RWPE2 (cell line): ENCODE data around the gene NMNAT3.

Experiments used
- ATAC-seq: fragments of 200-7000 bp; cut with Tn5 transposase; 3 replicates; pipeline ENCODE4 v1.9.1; 2021; ENCODE audit warnings: low read depth
- DNase-seq: peaks from one replicate; pipeline ENCODE4 v3.0.0-alpha.2; 2020; ENCODE audit warnings: low spot score
- H3K27ac ChIP-seq: fragments of 450-650 bp; 2 replicates; pipeline ENCODE4 v1.5.1; 2017; ENCODE audit warnings: mild to moderate bottlenecking; ENCODE audit not compliant: poor library complexity, severe bottlenecking
- H3K27me3 ChIP-seq: fragments of 250-450 bp; sonication (Bioruptor Pico); 2 replicates; pipeline ENCODE4 v1.5.1; 2021; ENCODE audit warnings: mild to moderate bottlenecking, moderate library complexity; ENCODE audit not compliant: insufficient read depth, poor library complexity, severe bottlenecking
- H3K36me3 ChIP-seq: fragments of 250-450 bp; sonication (Bioruptor Pico); 2 replicates; pipeline ENCODE4 v1.5.1; 2020; ENCODE audit warnings: low read depth, mild to moderate bottlenecking, moderate library complexity
- H3K4me1 ChIP-seq: fragments of 250-450 bp; sonication (Bioruptor Pico); 2 replicates; pipeline ENCODE4 v1.5.1; 2021; ENCODE audit warnings: mild to moderate bottlenecking, moderate library complexity; ENCODE audit not compliant: insufficient read depth, poor library complexity, severe bottlenecking
- H3K4me3 ChIP-seq: fragments of 250-450 bp; sonication (Bioruptor Pico); 2 replicates; pipeline ENCODE4 v1.5.1; 2021; ENCODE audit warnings: mild to moderate bottlenecking, moderate library complexity; ENCODE audit not compliant: severe bottlenecking
- H3K9me3 ChIP-seq: fragments of 250-450 bp; sonication (Bioruptor Pico); 2 replicates; pipeline ENCODE4 v1.5.1; 2021; ENCODE audit warnings: mild to moderate bottlenecking, moderate library complexity; ENCODE audit not compliant: severe bottlenecking
- TF ChIP-seq, protein P1 (sequence below): fragments of 450-650 bp; IDR thresholded peaks from one replicate; pipeline ENCODE4 v1.5.1; 2017; ENCODE audit warnings: mild to moderate bottlenecking, moderate library complexity; ENCODE audit not compliant: poor library complexity, severe bottlenecking

Gene NMNAT3

DNA sequence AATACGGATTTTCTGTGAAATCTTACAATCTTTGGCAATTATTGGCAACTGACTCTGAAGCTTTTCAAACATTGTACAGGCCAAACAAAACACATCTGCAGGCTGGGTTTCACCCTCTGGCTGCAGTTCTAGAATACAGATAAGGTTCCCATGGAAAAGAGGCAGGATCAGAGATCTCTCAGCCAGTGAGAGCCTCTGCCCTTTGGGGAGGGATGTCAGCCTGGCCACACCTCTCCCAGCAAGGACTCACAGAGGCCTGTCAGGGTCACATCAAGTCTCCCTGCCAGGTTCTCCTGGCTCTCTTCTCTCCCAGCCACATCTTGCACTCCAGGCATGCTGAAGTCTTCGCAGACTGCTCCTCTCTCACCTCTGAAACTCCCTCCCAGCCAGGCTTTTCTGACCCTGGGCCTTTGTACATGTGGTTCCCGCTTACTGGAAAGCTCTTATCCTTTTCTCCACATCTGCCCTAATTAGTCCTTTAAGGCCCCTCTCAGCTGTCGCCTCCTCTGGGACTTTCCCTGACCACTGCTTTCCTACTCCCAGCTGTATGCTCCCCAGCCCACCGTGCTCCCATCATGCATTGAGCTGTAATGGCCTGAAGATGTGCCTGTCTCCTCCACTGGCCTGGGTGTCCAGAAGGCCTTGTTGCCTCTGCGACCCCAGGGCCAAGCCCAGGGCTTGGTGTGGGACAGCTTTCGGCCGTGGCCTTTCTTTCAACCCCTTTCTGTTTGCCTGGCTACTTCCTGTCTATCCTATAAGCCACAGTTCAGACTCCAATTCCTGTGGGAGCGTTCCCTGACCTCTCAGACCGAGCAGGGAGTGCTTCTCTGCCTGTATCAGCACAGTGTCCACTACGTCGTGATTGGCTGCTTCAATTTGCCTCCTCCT, 142.5 kb downstream of the NMNAT3 start:
- Histone ChIP-seq H3K36me3 (no peaks in the 10 kb centered on the region), H3K27me3 (no peaks in the 10 kb centered on the region), H3K27ac (peak overlapping the region; percentile 76), H3K9me3 (no peaks in the 10 kb centered on the region), H3K4me3 (no peak overlapping the region), H3K4me1 (peaks cover 34% of the 10 kb centered on the region)
- no peak for DNase-seq
- TF ChIP-seq, protein P1, sequence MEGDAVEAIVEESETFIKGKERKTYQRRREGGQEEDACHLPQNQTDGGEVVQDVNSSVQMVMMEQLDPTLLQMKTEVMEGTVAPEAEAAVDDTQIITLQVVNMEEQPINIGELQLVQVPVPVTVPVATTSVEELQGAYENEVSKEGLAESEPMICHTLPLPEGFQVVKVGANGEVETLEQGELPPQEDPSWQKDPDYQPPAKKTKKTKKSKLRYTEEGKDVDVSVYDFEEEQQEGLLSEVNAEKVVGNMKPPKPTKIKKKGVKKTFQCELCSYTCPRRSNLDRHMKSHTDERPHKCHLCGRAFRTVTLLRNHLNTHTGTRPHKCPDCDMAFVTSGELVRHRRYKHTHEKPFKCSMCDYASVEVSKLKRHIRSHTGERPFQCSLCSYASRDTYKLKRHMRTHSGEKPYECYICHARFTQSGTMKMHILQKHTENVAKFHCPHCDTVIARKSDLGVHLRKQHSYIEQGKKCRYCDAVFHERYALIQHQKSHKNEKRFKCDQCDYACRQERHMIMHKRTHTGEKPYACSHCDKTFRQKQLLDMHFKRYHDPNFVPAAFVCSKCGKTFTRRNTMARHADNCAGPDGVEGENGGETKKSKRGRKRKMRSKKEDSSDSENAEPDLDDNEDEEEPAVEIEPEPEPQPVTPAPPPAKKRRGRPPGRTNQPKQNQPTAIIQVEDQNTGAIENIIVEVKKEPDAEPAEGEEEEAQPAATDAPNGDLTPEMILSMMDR, result no peak
- ATAC-seq, result peak; percentile 10; the same call in 1 of the 3 replicates

DNA sequence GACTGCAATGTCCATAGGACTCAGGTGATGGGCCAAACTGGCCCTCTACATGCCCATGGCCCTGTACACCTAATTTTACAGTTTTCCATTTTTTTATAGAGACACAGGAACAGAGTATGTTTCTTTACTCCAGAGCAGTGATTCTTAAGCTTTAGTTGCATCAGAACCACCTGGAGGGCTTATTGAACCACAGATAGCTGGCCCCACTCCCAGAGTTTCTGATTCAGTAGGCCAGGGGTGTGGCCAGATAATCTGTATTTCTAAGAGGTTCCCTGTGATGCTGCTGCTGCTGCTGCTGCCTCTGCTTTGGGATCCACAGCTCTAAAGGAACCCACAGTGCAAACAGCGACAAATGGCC, 143.3 kb downstream of the NMNAT3 start:
- Histone ChIP-seq H3K4me1 (peaks cover 34% of the 10 kb centered on the region), H3K4me3 (no peak overlapping the region), H3K9me3 (no peaks in the 10 kb centered on the region), H3K27ac (peak overlapping the region; percentile 76), H3K27me3 (no peaks in the 10 kb centered on the region), H3K36me3 (no peaks in the 10 kb centered on the region)
- ATAC-seq (peak; percentile 82), DNase-seq (peak; percentile 76)
- TF ChIP-seq, protein P1, result no peak

DNA sequence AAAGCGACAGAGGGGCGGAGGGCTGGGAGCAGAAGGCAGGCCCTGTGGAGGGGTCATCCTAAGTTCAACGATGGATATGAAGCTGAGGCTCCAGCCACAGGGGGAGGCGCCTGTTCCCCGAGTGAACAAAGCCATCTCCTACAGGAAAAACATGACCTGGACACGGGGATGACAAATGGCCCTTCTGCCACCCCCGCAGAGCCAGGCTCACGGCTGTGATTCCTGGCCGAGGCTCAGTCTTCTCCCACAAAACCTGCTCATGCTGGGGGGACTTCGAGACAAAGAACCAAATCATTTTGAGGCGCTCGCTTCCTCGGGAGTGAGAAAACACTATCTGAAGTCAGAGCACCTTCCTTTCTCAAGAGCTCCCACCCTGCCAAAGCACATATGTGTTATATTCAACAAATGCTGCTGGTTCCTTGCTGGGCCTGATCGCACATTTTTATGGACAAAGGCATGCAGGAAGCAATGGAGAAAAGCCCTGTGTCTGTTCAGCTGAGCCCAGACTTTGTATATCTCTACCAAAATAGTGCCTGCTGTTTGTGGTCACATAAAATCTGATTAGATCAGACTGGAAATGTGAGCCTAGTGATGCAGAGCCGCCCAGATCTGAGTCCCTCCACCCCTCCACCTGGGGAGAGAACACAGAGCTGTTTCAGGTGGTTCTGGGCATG, 143.9 kb downstream of the NMNAT3 start:
- no peaks in the 10 kb centered on the region for H3K36me3 ChIP-seq
- peak overlapping the region; percentile 76 for H3K27ac ChIP-seq
- TF ChIP-seq, protein P1, result no peak
- DNase-seq, result no peak
- peaks cover 34% of the 10 kb centered on the region for H3K4me1 ChIP-seq
- H3K27me3 ChIP-seq, result no peaks in the 10 kb centered on the region
- ATAC-seq, result peak; percentile 64
- H3K4me3 ChIP-seq, result no peak overlapping the region
- H3K9me3 ChIP-seq, result no peaks in the 10 kb centered on the region

DNA sequence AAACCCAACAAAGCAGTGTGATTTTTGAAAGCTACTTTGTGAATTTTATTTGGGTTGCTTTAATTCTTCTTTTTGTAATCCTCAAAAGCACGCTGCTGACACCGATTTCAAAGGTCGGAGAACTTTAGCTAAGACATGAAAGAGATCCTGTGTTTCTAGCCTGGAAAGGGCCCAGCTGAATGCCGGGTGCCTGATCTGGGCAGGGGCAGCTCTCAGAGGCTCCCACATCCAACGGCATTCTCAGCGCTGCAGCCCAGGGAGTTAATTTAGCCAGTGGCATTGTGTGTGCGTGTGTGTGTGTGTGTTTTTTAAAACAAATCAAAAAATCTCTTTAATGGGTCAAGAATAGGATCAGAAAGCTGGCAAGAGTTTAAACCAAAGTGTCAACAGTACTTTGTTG, 144.8 kb downstream of the NMNAT3 start:
- Histone ChIP-seq H3K4me3 (no peak overlapping the region), H3K27me3 (no peaks in the 10 kb centered on the region), H3K9me3 (no peaks in the 10 kb centered on the region), H3K4me1 (peaks cover 34% of the 10 kb centered on the region), H3K36me3 (no peaks in the 10 kb centered on the region), H3K27ac (peak overlapping the region; percentile 76)
- ATAC-seq (no peak), DNase-seq (no peak)
- TF ChIP-seq, protein P1, result no peak

DNA sequence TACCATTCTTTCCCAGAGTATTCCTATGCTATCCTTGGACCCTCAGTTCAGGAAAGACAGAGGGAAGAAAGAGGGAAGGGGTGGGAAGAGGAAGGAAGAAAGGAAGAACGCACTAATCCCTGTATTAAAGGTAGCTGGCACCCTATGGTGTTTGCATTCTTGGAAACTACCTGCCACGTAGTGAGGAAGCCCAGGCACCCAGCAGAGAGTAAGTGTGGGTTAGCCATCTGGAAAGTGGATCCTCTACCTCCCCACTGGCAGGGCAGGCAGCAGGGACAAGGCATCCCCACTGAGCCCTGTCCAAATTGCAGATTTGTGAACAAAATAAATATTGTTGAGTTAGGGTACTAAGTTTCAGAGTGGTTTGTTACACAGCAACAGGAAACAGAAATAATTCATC, 147.1 kb downstream of the NMNAT3 start:
- Histone ChIP-seq H3K27ac (no peak overlapping the region), H3K4me1 (peaks cover 26% of the 10 kb centered on the region), H3K4me3 (no peak overlapping the region), H3K36me3 (no peaks in the 10 kb centered on the region), H3K27me3 (no peaks in the 10 kb centered on the region), H3K9me3 (no peaks in the 10 kb centered on the region)
- DNase-seq (no peak), ATAC-seq (no peak)
- TF ChIP-seq, protein P1, result no peak
